ENCODE data around the gene CARMIL3. TPM values are rescaled to one million over a fixed set of nuclear protein-coding genes. Genes with fewer than 3 reads are reported as not detected.

CARMIL3 gene
- total and polyA plus RNA-seq, 2 of the 8 experiments (the other 6 are each of a cell fraction or from before 2014, with no cell fraction given): 6.0 to 9.0 TPM

DNA sequence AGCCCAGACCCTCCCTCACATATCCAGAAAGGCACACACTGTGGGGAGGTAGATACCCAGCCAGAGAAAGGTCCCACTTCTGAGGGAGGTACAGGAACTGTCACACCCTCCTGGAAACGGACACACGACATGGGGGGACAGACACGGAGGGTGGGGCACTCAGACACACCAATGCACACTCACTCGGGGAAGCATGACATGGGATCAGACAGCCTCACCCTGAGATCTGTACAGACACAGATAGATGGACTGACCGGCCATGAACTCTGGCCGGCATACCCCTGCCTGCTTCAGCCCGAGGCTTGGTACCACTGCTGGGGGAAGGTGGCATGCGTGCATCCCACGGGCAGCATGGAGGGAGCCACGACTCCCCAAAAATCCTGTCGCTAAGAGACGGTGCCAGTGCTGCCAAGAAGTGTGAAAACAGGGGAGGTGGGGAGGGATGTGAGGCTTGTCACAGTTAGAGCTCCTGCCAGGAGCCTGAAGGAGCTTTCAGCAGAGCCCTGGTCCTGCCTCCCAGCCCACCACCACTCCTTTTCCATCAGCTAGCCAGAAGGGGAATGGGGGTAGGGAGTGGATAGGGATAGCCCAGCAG is 20.1 kb downstream of the CARMIL3 start:
- H2BK20ac ChIP-seq (ENCODE audit: low read length): no peak overlapping the region
- H3K27me3 ChIP-seq (replicated peaks in 1 of 4; ENCODE audit: control insufficient read depth in 3 of 4, extremely low read depth in 1 of 4, insufficient read depth in 3 of 4, low read length in 3 of 4): no peaks in the 10 kb centered on the region; a peak in 1 of 7 replicates
- TF ChIP-seq, protein P1, sequence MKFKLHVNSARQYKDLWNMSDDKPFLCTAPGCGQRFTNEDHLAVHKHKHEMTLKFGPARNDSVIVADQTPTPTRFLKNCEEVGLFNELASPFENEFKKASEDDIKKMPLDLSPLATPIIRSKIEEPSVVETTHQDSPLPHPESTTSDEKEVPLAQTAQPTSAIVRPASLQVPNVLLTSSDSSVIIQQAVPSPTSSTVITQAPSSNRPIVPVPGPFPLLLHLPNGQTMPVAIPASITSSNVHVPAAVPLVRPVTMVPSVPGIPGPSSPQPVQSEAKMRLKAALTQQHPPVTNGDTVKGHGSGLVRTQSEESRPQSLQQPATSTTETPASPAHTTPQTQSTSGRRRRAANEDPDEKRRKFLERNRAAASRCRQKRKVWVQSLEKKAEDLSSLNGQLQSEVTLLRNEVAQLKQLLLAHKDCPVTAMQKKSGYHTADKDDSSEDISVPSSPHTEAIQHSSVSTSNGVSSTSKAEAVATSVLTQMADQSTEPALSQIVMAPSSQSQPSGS (IDR thresholded peaks at IDR 0.05; ENCODE audit: low read length): no peak
- no peak for TF ChIP-seq RAD21 (IDR thresholded peaks at IDR 0.05 in 1 of 2, conservative IDR thresholded peaks at IDR 0.05 in 1 of 2; ENCODE audit: low read depth in 2 of 2, low read length in 2 of 2)
- TF ChIP-seq SUZ12 (IDR thresholded peaks at IDR 0.05; ENCODE audit: low read length): no peak
- no peak for TF ChIP-seq TCF12 (IDR thresholded peaks at IDR 0.05; ENCODE audit: low read depth, low read length)
- no peak for TF ChIP-seq CHD2 (IDR thresholded peaks at IDR 0.05; ENCODE audit: low read length)
- no peak overlapping the region for H2AFZ ChIP-seq (ENCODE audit: low read length)
- ChIA-PET POLR2A (ENCODE audit: partially characterized antibody) (interaction anchor here (1.3 to 27.2 kb wide), 5 partner anchors 10 to 107 kb away, joined by 3 to 626 read pairs (median 5); partner anchors contain the start of gene PCK2), CTCF (ENCODE audit: partially characterized antibody) (interaction anchor here (0.9 to 23.8 kb wide), 5 partner anchors 10 to 37 kb away, joined by 3 to 316 read pairs (median 9); partner anchors contain the start of gene PCK2)
- H3K9me3 ChIP-seq (ENCODE audit: insufficient read depth in 2 of 2, low read depth in 1 of 2, low read length in 1 of 2): no peaks in the 10 kb centered on the region
- H2BK12ac ChIP-seq (ENCODE audit: low read depth, low read length): 0 out of 2 replicates have a peak overlapping the region, but pooled peaks have one; percentile 5
- H2BK120ac ChIP-seq (replicated peaks; ENCODE audit: low read depth, low read length): no peak overlapping the region
- H3K79me1 ChIP-seq (ENCODE audit: low read depth, low read length): no peaks in the 10 kb centered on the region
- no peak for DNase-seq (ENCODE audit: low read depth in 1 of 2, low spot score in 2 of 2)
- no peak overlapping the region for H3K23ac ChIP-seq (ENCODE audit: insufficient read length)
- H4K5ac ChIP-seq (ENCODE audit: insufficient read length, low read depth, low read length): no peak overlapping the region
- H4K20me1 ChIP-seq (replicated peaks in 1 of 2; ENCODE audit: control insufficient read depth in 1 of 2, insufficient read depth in 2 of 2, low read length in 2 of 2): no peaks in the 10 kb centered on the region
- H3K27ac ChIP-seq (ENCODE audit: low read depth, low read length): no peak overlapping the region
- H3K79me2 ChIP-seq (ENCODE audit: control insufficient read depth in 1 of 2, insufficient read depth in 2 of 2, low read length in 2 of 2): no peaks in the 10 kb centered on the region
- no peak overlapping the region for H3K56ac ChIP-seq (replicated peaks; ENCODE audit: insufficient read length, low read depth, low read length)
- no peaks in the 10 kb centered on the region for H3K36me3 ChIP-seq (ENCODE audit: control insufficient read depth in 2 of 4, insufficient read depth in 4 of 4, low read length in 3 of 4)
- no peaks in the 10 kb centered on the region for H3K23me2 ChIP-seq (ENCODE audit: low read depth, low read length)
- no peak overlapping the region for H3K14ac ChIP-seq (ENCODE audit: insufficient read length)
- H3K4me3 ChIP-seq (ENCODE audit: extremely low read depth in 1 of 4, insufficient read depth in 2 of 4, low read depth in 3 of 4, low read length in 4 of 4): no peak overlapping the region
- H3K4me1 ChIP-seq (replicated peaks in 1 of 4; ENCODE audit: control insufficient read depth in 3 of 4, insufficient read depth in 4 of 4, low read length in 3 of 4): peaks cover 0 to 1% (median 0%) of the 10 kb centered on the region in 4 experiments; a peak in 1 of 7 replicates
- no peak overlapping the region for H3K4ac ChIP-seq (replicated peaks; ENCODE audit: insufficient read length, low read depth, low read length)
- H4K8ac ChIP-seq (ENCODE audit: extremely low read depth, insufficient read depth, low read length): no peak overlapping the region
- no peak overlapping the region for H3K18ac ChIP-seq (ENCODE audit: extremely low read depth, low read length)
- no peak overlapping the region for H3K4me2 ChIP-seq (ENCODE audit: insufficient read depth in 1 of 2, low read depth in 2 of 2, low read length in 2 of 2)
- FAIRE-seq: no peak
- no peak overlapping the region for H2BK5ac ChIP-seq (ENCODE audit: low read depth, low read length)
- H4K91ac ChIP-seq (replicated peaks; ENCODE audit: insufficient read length, low read length): no peak overlapping the region
- no peak overlapping the region for H2BK15ac ChIP-seq (ENCODE audit: low read length)
- H2AK5ac ChIP-seq (ENCODE audit: low read depth, low read length): no peak overlapping the region
- WGBS, 2 experiments (ENCODE audit: extremely low coverage in 1 of 2, insufficient coverage in 1 of 2, insufficient read length in 1 of 2, insufficient replicate concordance in 2 of 2, low coverage in 1 of 2, low lambda C conversion rate in 2 of 2, missing lambda C conversion rate in 1 of 2): 92% methylated on average over 12 of the region's 12 CpGs; no CpG with 5 or more reads in 1 of the 2 experiments
- no peak overlapping the region for H3K9ac ChIP-seq (replicated peaks in 1 of 4; ENCODE audit: extremely low read depth in 1 of 4, low read depth in 3 of 4, low read length in 3 of 4)

Data from H1 (cell line).